ENCODE data around the gene METTL26.

GRCh38 chr16:679814-680624 is 43.9 kb upstream of the METTL26 start, which contains the start of gene STUB1:
- no peak for TF ChIP-seq CTCF (IDR thresholded peaks at IDR 0.05)
- TF ChIP-seq EZH2 (IDR thresholded peaks at IDR 0.05) = no peak
